ENCODE measurements around the gene MTHFR.

MTHFR gene

GRCh38 chr1:11751087-11751486, 54.7 kb downstream of the MTHFR start:
- no peak for TF ChIP-seq CREB5 (CRISPR knock-in tag; IDR thresholded peaks at IDR 0.05; ENCODE audit: low read depth)
- no peak for TF ChIP-seq PPARA (CRISPR knock-in tag; IDR thresholded peaks at IDR 0.05; ENCODE audit: borderline replicate concordance)
- no peak for TF ChIP-seq SNAI2 (CRISPR knock-in tag; IDR thresholded peaks at IDR 0.05)
- TF ChIP-seq ZC3H10 (CRISPR knock-in tag; IDR thresholded peaks at IDR 0.05): no peak
- no peak for TF ChIP-seq OSR1 (CRISPR knock-in tag; IDR thresholded peaks at IDR 0.05)
- no peak for TF ChIP-seq RARB (CRISPR knock-in tag; IDR thresholded peaks at IDR 0.05)
- no peak for TF ChIP-seq ISL1 (CRISPR knock-in tag; IDR thresholded peaks at IDR 0.05)
- no peak for ATAC-seq

- no peak for ATAC-seq
Measured at GRCh38 chr1:11749996-11750395, 55.8 kb downstream of the MTHFR start.

GRCh38 chr1:11749203-11749689, 56.5 kb downstream of the MTHFR start:
- TF ChIP-seq, protein P1, sequence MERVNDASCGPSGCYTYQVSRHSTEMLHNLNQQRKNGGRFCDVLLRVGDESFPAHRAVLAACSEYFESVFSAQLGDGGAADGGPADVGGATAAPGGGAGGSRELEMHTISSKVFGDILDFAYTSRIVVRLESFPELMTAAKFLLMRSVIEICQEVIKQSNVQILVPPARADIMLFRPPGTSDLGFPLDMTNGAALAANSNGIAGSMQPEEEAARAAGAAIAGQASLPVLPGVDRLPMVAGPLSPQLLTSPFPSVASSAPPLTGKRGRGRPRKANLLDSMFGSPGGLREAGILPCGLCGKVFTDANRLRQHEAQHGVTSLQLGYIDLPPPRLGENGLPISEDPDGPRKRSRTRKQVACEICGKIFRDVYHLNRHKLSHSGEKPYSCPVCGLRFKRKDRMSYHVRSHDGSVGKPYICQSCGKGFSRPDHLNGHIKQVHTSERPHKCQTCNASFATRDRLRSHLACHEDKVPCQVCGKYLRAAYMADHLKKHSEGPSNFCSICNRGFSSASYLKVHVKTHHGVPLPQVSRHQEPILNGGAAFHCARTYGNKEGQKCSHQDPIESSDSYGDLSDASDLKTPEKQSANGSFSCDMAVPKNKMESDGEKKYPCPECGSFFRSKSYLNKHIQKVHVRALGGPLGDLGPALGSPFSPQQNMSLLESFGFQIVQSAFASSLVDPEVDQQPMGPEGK (CRISPR knock-in tag; IDR thresholded peaks at IDR 0.05; ENCODE audit: borderline replicate concordance): no peak
- TF ChIP-seq ZFP3 (CRISPR knock-in tag; IDR thresholded peaks at IDR 0.05) (no peak), ZNF565 (CRISPR knock-in tag; conservative IDR thresholded peaks at IDR 0.05; ENCODE audit: low read depth) (no peak), CSDC2 (CRISPR knock-in tag; IDR thresholded peaks at IDR 0.05) (no peak), ZNF70 (CRISPR knock-in tag; IDR thresholded peaks at IDR 0.05) (no peak), ZNF8 (CRISPR knock-in tag; IDR thresholded peaks at IDR 0.05) (no peak), SNAI2 (CRISPR knock-in tag; IDR thresholded peaks at IDR 0.05) (no peak), GLIS3 (CRISPR knock-in tag; IDR thresholded peaks at IDR 0.05) (no peak), ZC3H10 (CRISPR knock-in tag; IDR thresholded peaks at IDR 0.05) (no peak), POU6F1 (CRISPR knock-in tag; IDR thresholded peaks at IDR 0.05; ENCODE audit: borderline replicate concordance, low read depth) (no peak), OSR1 (CRISPR knock-in tag; IDR thresholded peaks at IDR 0.05) (no peak), RARB (CRISPR knock-in tag; IDR thresholded peaks at IDR 0.05) (no peak)
- TF ChIP-seq, protein P2, sequence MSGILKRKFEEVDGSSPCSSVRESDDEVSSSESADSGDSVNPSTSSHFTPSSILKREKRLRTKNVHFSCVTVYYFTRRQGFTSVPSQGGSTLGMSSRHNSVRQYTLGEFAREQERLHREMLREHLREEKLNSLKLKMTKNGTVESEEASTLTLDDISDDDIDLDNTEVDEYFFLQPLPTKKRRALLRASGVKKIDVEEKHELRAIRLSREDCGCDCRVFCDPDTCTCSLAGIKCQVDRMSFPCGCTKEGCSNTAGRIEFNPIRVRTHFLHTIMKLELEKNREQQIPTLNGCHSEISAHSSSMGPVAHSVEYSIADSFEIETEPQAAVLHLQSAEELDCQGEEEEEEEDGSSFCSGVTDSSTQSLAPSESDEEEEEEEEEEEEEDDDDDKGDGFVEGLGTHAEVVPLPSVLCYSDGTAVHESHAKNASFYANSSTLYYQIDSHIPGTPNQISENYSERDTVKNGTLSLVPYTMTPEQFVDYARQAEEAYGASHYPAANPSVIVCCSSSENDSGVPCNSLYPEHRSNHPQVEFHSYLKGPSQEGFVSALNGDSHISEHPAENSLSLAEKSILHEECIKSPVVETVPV (CRISPR knock-in tag; IDR thresholded peaks at IDR 0.05): no peak
- TF ChIP-seq, protein P3, sequence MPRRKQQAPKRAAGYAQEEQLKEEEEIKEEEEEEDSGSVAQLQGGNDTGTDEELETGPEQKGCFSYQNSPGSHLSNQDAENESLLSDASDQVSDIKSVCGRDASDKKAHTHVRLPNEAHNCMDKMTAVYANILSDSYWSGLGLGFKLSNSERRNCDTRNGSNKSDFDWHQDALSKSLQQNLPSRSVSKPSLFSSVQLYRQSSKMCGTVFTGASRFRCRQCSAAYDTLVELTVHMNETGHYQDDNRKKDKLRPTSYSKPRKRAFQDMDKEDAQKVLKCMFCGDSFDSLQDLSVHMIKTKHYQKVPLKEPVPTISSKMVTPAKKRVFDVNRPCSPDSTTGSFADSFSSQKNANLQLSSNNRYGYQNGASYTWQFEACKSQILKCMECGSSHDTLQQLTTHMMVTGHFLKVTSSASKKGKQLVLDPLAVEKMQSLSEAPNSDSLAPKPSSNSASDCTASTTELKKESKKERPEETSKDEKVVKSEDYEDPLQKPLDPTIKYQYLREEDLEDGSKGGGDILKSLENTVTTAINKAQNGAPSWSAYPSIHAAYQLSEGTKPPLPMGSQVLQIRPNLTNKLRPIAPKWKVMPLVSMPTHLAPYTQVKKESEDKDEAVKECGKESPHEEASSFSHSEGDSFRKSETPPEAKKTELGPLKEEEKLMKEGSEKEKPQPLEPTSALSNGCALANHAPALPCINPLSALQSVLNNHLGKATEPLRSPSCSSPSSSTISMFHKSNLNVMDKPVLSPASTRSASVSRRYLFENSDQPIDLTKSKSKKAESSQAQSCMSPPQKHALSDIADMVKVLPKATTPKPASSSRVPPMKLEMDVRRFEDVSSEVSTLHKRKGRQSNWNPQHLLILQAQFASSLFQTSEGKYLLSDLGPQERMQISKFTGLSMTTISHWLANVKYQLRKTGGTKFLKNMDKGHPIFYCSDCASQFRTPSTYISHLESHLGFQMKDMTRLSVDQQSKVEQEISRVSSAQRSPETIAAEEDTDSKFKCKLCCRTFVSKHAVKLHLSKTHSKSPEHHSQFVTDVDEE (CRISPR knock-in tag; IDR thresholded peaks at IDR 0.05): no peak
- ATAC-seq: peak; percentile 75

More at GRCh38 chr1:11749996-11750395, 55.8 kb downstream of the MTHFR start:
- TF ChIP-seq TCF4 (CRISPR knock-in tag; IDR thresholded peaks at IDR 0.05; ENCODE audit: borderline replicate concordance): no peak
- TF ChIP-seq BACH2 (CRISPR knock-in tag; IDR thresholded peaks at IDR 0.05; ENCODE audit: borderline replicate concordance): no peak
